ENCODE measurements around the gene SPTLC3.

GRCh38 chr20:13130061-13130706, 121.4 kb downstream of the SPTLC3 start:
- TF ChIP-seq CTCF (conservative IDR thresholded peaks at IDR 0.05; ENCODE audit: low read depth in 2 of 2), result no peak
- TF ChIP-seq POLR2AphosphoS5 (IDR thresholded peaks at IDR 0.05; ENCODE audit: low read depth), result no peak
